Thoracic aorta (tissue), 2 donors: ENCODE data around the gene ARHGAP33. TPM values are rescaled to one million over a fixed set of nuclear protein-coding genes. Genes with fewer than 3 reads are reported as not detected.

Experiments
- ATAC-seq: fragments of 150-250 bp; one replicate; pipeline ENCODE4 v1.8.0; 2017; ENCODE audit warnings: low read depth; ENCODE audit not compliant: insufficient number of reproducible peaks, low FRiP score
- DNase-seq: peaks from one replicate; pipeline ENCODE4 v3.0.0-alpha.2; 2020; ENCODE audit warnings: low spot score
- H3K27ac ChIP-seq, 2 donors: fragments of 200-600 bp; sonication (generic); 1 replicate in 1 of 2; 2 replicates in 1 of 2; pipeline ENCODE4 v1.5.1; 2016; ENCODE audit warnings: mild to moderate bottlenecking in 2 of 2, moderate library complexity in 2 of 2
- H3K27me3 ChIP-seq: fragments of 200-600 bp; sonication (generic); replicated peaks from 2 replicates; pipeline ENCODE4 v1.6.0; 2016; ENCODE audit warnings: mild to moderate bottlenecking; ENCODE audit not compliant: insufficient read depth
- H3K36me3 ChIP-seq: fragments of 200-600 bp; sonication (generic); one replicate; pipeline ENCODE4 v1.5.1; 2016
- H3K4me1 ChIP-seq, 2 donors: fragments of 200-600 bp; sonication (generic); 1 replicate in 1 of 2; 2 replicates in 1 of 2; pipeline versions ENCODE4 v1.5.1 to v1.6.0; 2016; ENCODE audit warnings: low read depth in 2 of 2, mild to moderate bottlenecking in 1 of 2; ENCODE audit not compliant: control insufficient read depth in 1 of 2
- H3K4me3 ChIP-seq: fragments of 200-600 bp; sonication (generic); 2 replicates; pipeline ENCODE4 v1.5.1; 2016; ENCODE audit warnings: mild to moderate bottlenecking
- H3K9me3 ChIP-seq: fragments of 200-600 bp; sonication (generic); 2 replicates; pipeline ENCODE4 v1.5.1; 2016
- CTCF ChIP-seq: fragments of 200-600 bp; sonication (generic); IDR thresholded peaks from one replicate; pipeline ENCODE4 v1.5.1; 2019; ENCODE audit warnings: antibody characterized with exemption
- total RNA-seq, 2 donors: library from RNA; depleted of rRNA; stranded (reverse); fragments of >200 nt; gene quantifications; one replicate each; pipeline versions ENCODE4 v1.1.0 to v1.2.3, GENCODE V29; 2016

The ARHGAP33 gene
- total RNA-seq, 2 donors from 2014 or later: 15.4 to 30.7 TPM

GRCh38 chr19:35782589-35782988 is 7.2 kb downstream of the ARHGAP33 start:
- Histone ChIP-seq H3K9me3 (no peaks in the 10 kb centered on the region), H3K27me3 (no peaks in the 10 kb centered on the region), H3K27ac (no peak overlapping the region), H3K4me3 (no peak overlapping the region), H3K4me1 (no peaks in the 10 kb centered on the region), H3K36me3 (peaks cover 21% of the 10 kb centered on the region)
- DNase-seq (no peak), ATAC-seq (no peak)
- TF ChIP-seq CTCF: no peak

GRCh38 chr19:35783469-35784434 is 8.4 kb downstream of the ARHGAP33 start:
- no peak for TF ChIP-seq CTCF
- no peak overlapping the region for H3K4me3 ChIP-seq
- H3K9me3 ChIP-seq: no peaks in the 10 kb centered on the region
- no peaks in the 10 kb centered on the region for H3K27me3 ChIP-seq
- ATAC-seq (no peak), DNase-seq (no peak)
- no peaks in the 10 kb centered on the region for H3K4me1 ChIP-seq
- H3K36me3 ChIP-seq: peaks cover 21% of the 10 kb centered on the region
- H3K27ac ChIP-seq: no peak overlapping the region

GRCh38 chr19:35784503-35785338 is 9.4 kb downstream of the ARHGAP33 start:
- Histone ChIP-seq H3K4me1 (no peaks in the 10 kb centered on the region), H3K4me3 (no peak overlapping the region), H3K36me3 (peaks cover 21% of the 10 kb centered on the region), H3K9me3 (no peaks in the 10 kb centered on the region), H3K27ac (no peak overlapping the region), H3K27me3 (no peaks in the 10 kb centered on the region)
- DNase-seq (no peak), ATAC-seq (no peak)
- no peak for TF ChIP-seq CTCF

- DNase-seq (no peak), ATAC-seq (no peak)
- no peaks in the 10 kb centered on the region for H3K27me3 ChIP-seq
- no peak overlapping the region for H3K4me3 ChIP-seq
- peaks cover 18% of the 10 kb centered on the region for H3K36me3 ChIP-seq
- H3K9me3 ChIP-seq: no peaks in the 10 kb centered on the region
- no peak overlapping the region for H3K27ac ChIP-seq
- no peaks in the 10 kb centered on the region for H3K4me1 ChIP-seq
- no peak for TF ChIP-seq CTCF
Measured at GRCh38 chr19:35785339-35785627, 9.9 kb downstream of the ARHGAP33 start.
